Measurements from ENCODE around the gene RORC. TPM values are rescaled to one million over a fixed set of nuclear protein-coding genes. Genes with fewer than 3 reads are reported as not detected.

The RORC gene
- polyA plus RNA-seq, 1 donor (not counting 4 experiments of a cell fraction or from before 2014, with no cell fraction given), result 0.12 TPM

GRCh38 chr1:151851886-151852285, 20.3 kb upstream of the RORC start:
- dilution Hi-C loops (cut with MboI; ENCODE audit: extremely low pct_ligation_motif_present, low sequenced_read_pairs), result no loop called here
- FAIRE-seq, result no peak

GRCh38 chr1:151849871-151850270, 18.3 kb upstream of the RORC start:
- dilution Hi-C loops (cut with MboI; ENCODE audit: extremely low pct_ligation_motif_present, low sequenced_read_pairs), result no loop called here
- FAIRE-seq (no peak), DNase-seq (ENCODE audit: low read depth, low spot score) (no peak)
- no peaks in the 10 kb centered on the region for H3K9me3 ChIP-seq (ENCODE audit: control insufficient read depth, low read depth, low read length)
- no peaks in the 10 kb centered on the region for H3K9me1 ChIP-seq (ENCODE audit: control insufficient read depth, extremely low read depth, insufficient read depth, low read length)
- peaks cover 7% of the 10 kb centered on the region for H3K4me1 ChIP-seq (ENCODE audit: control insufficient read depth, extremely low read depth, insufficient read depth, low read length)
- peaks cover 8% of the 10 kb centered on the region for H3K27me3 ChIP-seq (ENCODE audit: control insufficient read depth, extremely low read depth, insufficient read depth, low read length)
- no peak for TF ChIP-seq CTCF (optimal IDR thresholded peaks at IDR 0.05 in 1 of 3, IDR thresholded peaks at IDR 0.05 in 1 of 3, conservative IDR thresholded peaks at IDR 0.05 in 1 of 3; ENCODE audit: extremely low read depth in 1 of 3, insufficient read depth in 2 of 3, low read length in 3 of 3)
- no peak for TF ChIP-seq EZH2 (IDR thresholded peaks at IDR 0.05; ENCODE audit: low read length)
- H3K4me2 ChIP-seq (ENCODE audit: control insufficient read depth, extremely low read depth, insufficient read depth, low read depth, low read length), result no peak overlapping the region
- no peak overlapping the region for H3K27ac ChIP-seq (ENCODE audit: control insufficient read depth, insufficient read depth, low read length)
- H3K9ac ChIP-seq (ENCODE audit: control insufficient read depth, extremely low read depth, insufficient read depth, low read length), result no peak overlapping the region
- no peaks in the 10 kb centered on the region for H3K79me2 ChIP-seq (ENCODE audit: control insufficient read depth, insufficient read depth, low read length)
- H3K4me3 ChIP-seq (ENCODE audit: control insufficient read depth in 2 of 3, extremely low read depth in 1 of 3, insufficient read depth in 2 of 3, low read depth in 1 of 3, low read length in 3 of 3), result no peak overlapping the region
- H3K36me3 ChIP-seq (ENCODE audit: control insufficient read depth in 2 of 2, extremely low read depth in 1 of 2, insufficient read depth in 2 of 2, low read length in 2 of 2), result no peaks in the 10 kb centered on the region
- no peaks in the 10 kb centered on the region for H4K20me1 ChIP-seq (ENCODE audit: control insufficient read depth, extremely low read depth, insufficient read depth, low read length)
- no peak overlapping the region for H2AFZ ChIP-seq (ENCODE audit: control insufficient read depth, low read length)

More at GRCh38 chr1:151851886-151852285, 20.3 kb upstream of the RORC start:
- Histone ChIP-seq H4K20me1 (ENCODE audit: control insufficient read depth, extremely low read depth, insufficient read depth, low read length) (no peaks in the 10 kb centered on the region), H2AFZ (ENCODE audit: control insufficient read depth, low read length) (peak overlapping the region; percentile 49), H3K27ac (ENCODE audit: control insufficient read depth, insufficient read depth, low read length) (no peak overlapping the region), H3K9ac (ENCODE audit: control insufficient read depth, extremely low read depth, insufficient read depth, low read length) (no peak overlapping the region), H3K9me1 (ENCODE audit: control insufficient read depth, extremely low read depth, insufficient read depth, low read length) (no peaks in the 10 kb centered on the region), H3K27me3 (ENCODE audit: control insufficient read depth, extremely low read depth, insufficient read depth, low read length) (peaks cover 8% of the 10 kb centered on the region), H3K9me3 (ENCODE audit: control insufficient read depth, low read depth, low read length) (no peaks in the 10 kb centered on the region), H3K4me3 (ENCODE audit: control insufficient read depth in 2 of 3, extremely low read depth in 1 of 3, insufficient read depth in 2 of 3, low read depth in 1 of 3, low read length in 3 of 3) (no peak overlapping the region), H3K4me1 (ENCODE audit: control insufficient read depth, extremely low read depth, insufficient read depth, low read length) (no peaks in the 10 kb centered on the region), H3K36me3 (ENCODE audit: control insufficient read depth in 2 of 2, extremely low read depth in 1 of 2, insufficient read depth in 2 of 2, low read length in 2 of 2) (no peaks in the 10 kb centered on the region), H3K4me2 (ENCODE audit: control insufficient read depth, extremely low read depth, insufficient read depth, low read depth, low read length) (no peak overlapping the region), H3K79me2 (ENCODE audit: control insufficient read depth, insufficient read depth, low read length) (no peaks in the 10 kb centered on the region)
- no peak for DNase-seq (ENCODE audit: low read depth, low spot score)
- TF ChIP-seq EZH2 (IDR thresholded peaks at IDR 0.05; ENCODE audit: low read length) (no peak), CTCF (optimal IDR thresholded peaks at IDR 0.05 in 1 of 3, IDR thresholded peaks at IDR 0.05 in 1 of 3, conservative IDR thresholded peaks at IDR 0.05 in 1 of 3; ENCODE audit: extremely low read depth in 1 of 3, insufficient read depth in 2 of 3, low read length in 3 of 3) (no peak)

Data from keratinocyte (primary cell).